GM19397 (cell line): Measurements from ENCODE around the gene PPP1R2.
"Not testable (repeated sequence)": the region's sequence is repeated elsewhere in the genome, so short reads cannot be mapped to it uniquely, and the experiment has no call there.

Source experiments
- ATAC-seq: cut with Tn5 transposase; IDR thresholded peaks from one replicate; pipeline ENCODE4 v1.9.1; 2021; ENCODE audit warnings: mild to moderate bottlenecking, moderate library complexity; ENCODE audit not compliant: unreplicated experiment

PPP1R2 gene

DNA sequence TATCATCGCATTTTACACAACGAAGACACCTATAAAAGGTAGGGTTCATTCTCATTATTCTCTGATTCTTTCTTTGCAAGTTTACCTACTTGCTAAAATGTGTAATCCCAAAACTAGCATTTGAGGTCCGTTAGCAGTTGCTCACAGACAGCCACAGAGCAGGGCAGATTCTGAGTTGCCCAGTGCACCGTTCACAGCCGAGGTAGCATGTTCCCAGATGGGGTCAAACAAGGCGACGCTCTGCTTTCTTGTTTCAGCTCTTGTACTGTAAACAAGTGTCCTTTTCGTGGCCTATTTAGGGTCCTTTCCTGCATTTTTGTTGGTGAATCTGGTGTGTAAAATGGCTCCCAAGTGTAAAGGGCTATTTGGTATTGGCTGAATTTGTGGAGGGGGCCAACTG lies 3.1 kb downstream of the PPP1R2 start:
- no peak for ATAC-seq

GRCh38 chr3:195539479-195539878 lies 3.6 kb downstream of the PPP1R2 start:
- ATAC-seq, result no peak

DNA sequence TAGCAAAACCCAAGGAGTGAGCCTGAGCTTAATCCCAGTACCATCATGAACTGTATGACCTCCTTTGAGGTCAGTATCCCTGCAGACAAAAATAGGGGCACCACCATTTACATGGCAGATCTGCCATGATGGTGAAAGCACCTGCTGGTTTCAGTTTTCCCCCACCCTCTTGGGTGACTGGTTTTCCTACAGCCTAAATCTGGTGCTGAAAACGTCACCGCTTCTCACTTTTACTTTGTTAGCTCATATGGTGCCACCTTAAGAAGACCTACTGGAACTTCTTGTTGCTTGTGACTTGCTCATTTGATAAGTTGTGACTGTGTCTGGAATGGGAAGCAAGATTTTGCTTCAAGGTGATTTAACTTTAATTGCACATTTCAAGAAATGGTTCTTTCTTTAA lies 5.1 kb downstream of the PPP1R2 start:
- ATAC-seq, result no peak

- no peak for ATAC-seq
Measured at GRCh38 chr3:195535293-195535692, 7.8 kb downstream of the PPP1R2 start.

DNA sequence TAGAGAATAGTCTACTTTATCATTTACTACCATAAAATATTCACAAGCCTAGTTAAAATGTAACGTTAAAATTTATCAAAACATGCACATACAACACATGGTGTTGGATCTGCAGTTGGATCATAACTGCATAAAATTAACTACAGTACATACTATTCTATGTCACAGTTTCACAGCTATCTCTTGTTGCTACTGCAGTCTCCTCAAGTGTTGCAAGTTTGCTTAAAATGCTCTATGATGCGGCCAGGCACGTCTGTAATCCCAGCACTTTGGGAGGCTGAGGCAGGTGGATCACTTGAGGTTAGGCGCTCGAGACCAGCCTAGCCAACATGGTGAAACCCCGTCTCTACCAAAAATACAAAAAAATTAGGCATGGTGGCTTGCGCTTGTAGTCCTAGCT lies 10.3 kb downstream of the PPP1R2 start:
- ATAC-seq, result no peak

DNA sequence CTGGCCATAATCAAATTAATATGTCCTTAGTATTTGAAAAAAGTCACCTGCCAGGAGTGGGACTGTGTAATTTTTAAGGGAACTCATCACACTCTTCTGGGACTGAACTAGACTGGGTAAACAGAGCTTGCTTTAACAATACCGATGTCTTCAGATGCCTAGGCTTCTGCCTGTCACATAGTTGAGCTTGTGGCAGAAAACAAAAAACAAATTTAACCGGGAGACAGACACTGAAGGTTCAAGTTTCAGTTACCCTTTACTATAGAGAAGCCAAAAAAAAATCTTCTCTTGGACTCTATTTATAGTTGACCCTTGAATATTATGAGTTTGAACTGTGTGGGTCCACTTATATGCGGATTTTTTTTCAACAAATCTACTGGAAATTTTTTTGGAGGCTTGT lies 10.8 kb downstream of the PPP1R2 start:
- ATAC-seq, result no peak

- no peak for ATAC-seq
Measured at GRCh38 chr3:195531683-195532082, 11.4 kb downstream of the PPP1R2 start.

DNA sequence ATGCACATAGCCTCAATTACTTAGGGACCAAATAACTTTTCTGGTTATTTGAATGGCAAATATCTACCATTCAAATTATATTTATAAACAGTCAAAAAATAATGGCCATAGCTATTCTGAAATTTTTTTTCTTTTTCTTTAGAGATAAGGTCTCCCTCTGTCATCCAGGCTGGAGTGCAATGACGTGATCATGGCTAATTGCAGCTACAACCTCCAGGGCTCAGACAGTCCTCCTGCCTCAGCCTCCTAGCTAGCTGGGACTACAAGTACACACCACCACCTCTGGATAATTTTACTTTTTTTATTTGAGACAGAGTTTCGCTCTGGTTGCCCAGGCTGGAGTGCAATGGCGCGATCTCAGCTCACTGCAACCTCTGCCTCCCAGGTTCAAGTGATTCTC lies 16.6 kb downstream of the PPP1R2 start:
- no peak for ATAC-seq

GRCh38 chr3:195524171-195524896 lies 18.8 kb downstream of the PPP1R2 start:
- no peak for ATAC-seq

- no peak for ATAC-seq
Measured at GRCh38 chr3:195522254-195523023, 20.7 kb downstream of the PPP1R2 start.

DNA sequence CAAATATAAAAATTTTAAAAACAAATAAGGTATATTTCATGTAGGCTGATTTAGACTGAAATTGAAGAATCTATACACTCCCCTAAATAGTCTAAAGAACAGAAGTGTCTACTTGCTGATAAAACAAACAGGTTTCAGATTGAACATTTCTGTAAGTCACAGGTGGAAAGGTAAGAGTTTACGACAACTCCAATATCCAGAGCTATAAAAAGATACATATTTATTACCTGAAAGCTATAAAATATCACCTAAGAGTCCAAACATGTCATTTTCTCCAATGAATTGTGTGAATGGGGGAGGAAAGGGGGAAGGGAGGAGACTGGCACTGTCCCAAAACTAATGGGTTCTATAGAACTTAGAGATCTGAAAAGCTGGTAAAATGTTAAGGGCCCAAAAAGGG lies 26.1 kb downstream of the PPP1R2 start:
- no peak for ATAC-seq

GRCh38 chr3:195514610-195515235 lies 28.4 kb downstream of the PPP1R2 start:
- ATAC-seq, result not testable (repeated sequence)

GRCh38 chr3:195512798-195513345 lies 30.3 kb downstream of the PPP1R2 start:
- no peak for ATAC-seq

- ATAC-seq, result no peak
Measured at GRCh38 chr3:195511136-195511535, 32.0 kb downstream of the PPP1R2 start.

DNA sequence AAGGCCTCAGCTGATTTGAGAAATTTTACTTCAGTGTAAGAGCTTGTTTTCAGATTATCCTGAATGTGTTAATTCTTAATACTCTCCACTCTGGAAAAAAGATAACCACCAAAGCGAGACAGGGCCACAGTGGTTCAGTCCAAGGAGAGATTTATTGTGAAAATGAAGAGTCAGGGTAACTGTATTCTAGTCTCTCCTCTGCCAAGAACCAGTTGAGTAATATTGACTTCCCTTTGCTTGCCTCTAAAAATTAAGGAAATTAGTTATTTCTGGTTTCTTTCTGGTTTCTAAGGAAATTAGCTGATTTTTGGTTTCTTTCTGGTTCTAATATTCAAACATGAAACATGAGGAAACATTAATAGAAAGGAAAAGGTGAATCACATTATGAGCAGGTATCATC lies 34.9 kb downstream of the PPP1R2 start:
- no peak for ATAC-seq

DNA sequence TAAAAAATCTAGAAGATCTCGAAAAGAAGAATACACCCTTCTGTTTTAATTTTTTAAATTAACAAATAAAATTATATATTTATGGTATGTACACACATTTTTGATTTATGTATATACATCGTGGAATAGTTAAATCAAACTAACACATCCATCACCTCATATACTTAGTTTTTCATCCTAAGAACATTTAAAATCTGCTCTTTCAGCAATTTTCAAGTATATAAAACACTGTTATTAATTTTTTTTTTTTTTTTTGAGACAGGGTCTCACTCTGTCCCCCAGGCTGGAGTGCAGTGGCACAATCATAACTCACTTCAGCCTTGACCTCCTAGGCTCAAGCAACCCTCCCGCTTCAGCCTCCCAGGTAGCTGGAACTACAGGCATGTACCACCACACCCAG lies 67.5 kb downstream of the PPP1R2 start:
- ATAC-seq, result no peak

GRCh38 chr3:195475116-195475515 lies 68.0 kb downstream of the PPP1R2 start:
- not testable (repeated sequence) for ATAC-seq

DNA sequence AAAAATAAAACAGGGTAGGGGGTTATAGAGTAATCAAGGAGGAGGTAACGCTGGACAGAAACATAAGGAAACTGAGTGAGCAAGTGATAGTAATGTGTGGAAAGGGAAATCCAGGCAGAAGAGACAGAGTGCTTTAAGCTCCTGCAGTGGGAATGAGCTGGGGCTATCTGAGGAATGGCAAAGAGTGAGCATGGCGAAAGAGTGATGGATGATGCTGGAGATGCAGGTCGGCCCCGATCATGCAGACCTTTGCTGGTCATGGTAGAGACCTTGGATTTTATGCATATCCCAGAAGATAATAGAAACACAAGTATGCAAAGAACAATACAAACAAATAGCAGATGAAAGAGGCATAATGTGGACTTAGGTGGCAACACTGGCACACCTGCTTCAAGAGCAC lies 74.3 kb downstream of the PPP1R2 start:
- ATAC-seq, result no peak

DNA sequence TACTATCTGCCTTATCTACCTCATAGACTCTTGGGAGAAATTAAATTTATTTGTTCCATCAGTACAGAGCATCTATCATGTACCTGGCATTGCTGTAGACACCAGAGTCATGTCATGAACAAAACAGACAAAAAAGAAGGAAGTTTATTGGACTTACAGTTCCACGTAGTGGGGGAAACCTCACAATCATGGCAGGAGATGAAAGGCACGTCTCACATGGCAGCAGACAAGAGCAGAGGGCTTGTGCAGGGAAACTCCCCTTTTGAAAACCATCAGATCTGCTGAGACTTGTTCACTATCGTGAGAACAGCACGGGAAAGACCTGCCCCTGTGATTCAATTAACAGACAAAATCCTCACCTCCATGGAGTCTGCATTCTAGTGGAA lies 74.7 kb downstream of the PPP1R2 start:
- no peak for ATAC-seq

GRCh38 chr3:195467641-195468390 lies 75.3 kb downstream of the PPP1R2 start:
- no peak for ATAC-seq

DNA sequence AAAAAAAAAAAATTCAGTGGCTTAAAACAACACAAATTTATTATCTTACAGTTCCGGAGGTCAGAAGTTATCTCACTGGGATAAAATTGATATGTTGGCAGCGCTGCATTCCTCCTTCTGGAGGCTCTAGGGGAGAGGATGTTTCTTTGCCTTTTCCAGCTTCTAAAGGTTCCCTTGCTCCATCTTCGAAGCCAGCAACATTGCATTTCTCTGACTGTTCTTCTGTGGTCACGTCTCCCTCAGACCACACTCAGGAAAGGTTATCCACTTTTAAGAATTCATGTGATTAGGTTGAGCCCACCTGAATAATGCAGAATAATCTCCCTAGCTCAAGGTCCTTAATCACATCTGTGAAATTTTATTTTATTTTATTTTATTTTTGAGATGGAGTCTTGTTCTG lies 76.9 kb downstream of the PPP1R2 start:
- no peak for ATAC-seq
